NB4 (cell line): ENCODE data around the gene IBTK.
"Not testable (repeated sequence)": the region's sequence is repeated elsewhere in the genome, so short reads cannot be mapped to it uniquely, and the experiment has no call there.

Experiments used
- MYC ChIP-seq: IDR thresholded peaks from 2 replicates; pipeline ENCODE4 v1.6.1; 2011; ENCODE audit warnings: low read depth, low read length
- POLR2A ChIP-seq: IDR thresholded peaks from 2 replicates; pipeline ENCODE4 v1.6.1; 2011; ENCODE audit warnings: mild to moderate bottlenecking; ENCODE audit not compliant: insufficient read length; ENCODE audit errors: extremely low read depth
- TF ChIP-seq, protein P1 (sequence below): IDR thresholded peaks from one replicate; pipeline ENCODE4 v1.5.1; 2012; ENCODE audit warnings: low read depth, low read length
- TF ChIP-seq, protein P2 (sequence below): IDR thresholded peaks from 2 replicates; pipeline ENCODE4 v1.6.1; 2011; ENCODE audit warnings: low read depth, low read length

DNA sequence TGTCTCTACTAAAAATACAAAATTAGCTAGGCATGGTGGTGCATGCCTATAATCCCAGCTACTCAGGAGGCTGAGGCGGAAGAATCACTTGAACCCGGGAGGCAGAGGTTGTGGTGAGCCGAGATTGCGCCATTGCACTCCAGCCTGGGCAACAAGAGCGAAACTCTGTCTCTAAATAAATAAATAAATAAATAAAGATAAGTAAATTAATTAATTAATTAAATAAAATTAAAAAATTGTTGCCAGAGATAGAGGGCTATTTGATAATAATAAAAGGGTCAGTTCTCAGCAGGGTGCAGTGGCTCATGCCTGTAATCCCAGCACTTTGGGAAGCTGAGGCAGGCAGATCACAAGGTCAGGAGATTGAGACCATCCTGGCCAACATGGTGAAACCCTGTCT, 7.2 kb upstream of the IBTK start:
- not testable (repeated sequence) for TF ChIP-seq MYC, POLR2A
- TF ChIP-seq, protein P1, sequence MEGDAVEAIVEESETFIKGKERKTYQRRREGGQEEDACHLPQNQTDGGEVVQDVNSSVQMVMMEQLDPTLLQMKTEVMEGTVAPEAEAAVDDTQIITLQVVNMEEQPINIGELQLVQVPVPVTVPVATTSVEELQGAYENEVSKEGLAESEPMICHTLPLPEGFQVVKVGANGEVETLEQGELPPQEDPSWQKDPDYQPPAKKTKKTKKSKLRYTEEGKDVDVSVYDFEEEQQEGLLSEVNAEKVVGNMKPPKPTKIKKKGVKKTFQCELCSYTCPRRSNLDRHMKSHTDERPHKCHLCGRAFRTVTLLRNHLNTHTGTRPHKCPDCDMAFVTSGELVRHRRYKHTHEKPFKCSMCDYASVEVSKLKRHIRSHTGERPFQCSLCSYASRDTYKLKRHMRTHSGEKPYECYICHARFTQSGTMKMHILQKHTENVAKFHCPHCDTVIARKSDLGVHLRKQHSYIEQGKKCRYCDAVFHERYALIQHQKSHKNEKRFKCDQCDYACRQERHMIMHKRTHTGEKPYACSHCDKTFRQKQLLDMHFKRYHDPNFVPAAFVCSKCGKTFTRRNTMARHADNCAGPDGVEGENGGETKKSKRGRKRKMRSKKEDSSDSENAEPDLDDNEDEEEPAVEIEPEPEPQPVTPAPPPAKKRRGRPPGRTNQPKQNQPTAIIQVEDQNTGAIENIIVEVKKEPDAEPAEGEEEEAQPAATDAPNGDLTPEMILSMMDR: not testable (repeated sequence)
- TF ChIP-seq, protein P2, sequence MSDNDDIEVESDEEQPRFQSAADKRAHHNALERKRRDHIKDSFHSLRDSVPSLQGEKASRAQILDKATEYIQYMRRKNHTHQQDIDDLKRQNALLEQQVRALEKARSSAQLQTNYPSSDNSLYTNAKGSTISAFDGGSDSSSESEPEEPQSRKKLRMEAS: not testable (repeated sequence)
